Stimulated activated CD4-positive, alpha-beta T cell treated with anti-CD3 and anti-CD28 coated beads, Interleukin-1b, Interleukin-23, amount 100 ng/mL, for 48 hours (primary cell): ENCODE measurements around the gene BEND2.

Experiments
- DNase-seq: peaks from one replicate; pipeline ENCODE4 v3.0.0-alpha.2; 2020

BEND2 gene

GRCh38 chrX:18133605-18134004 lies 87.1 kb downstream of the BEND2 start:
- no peak for DNase-seq

GRCh38 chrX:18129690-18130089 lies 91.0 kb downstream of the BEND2 start:
- DNase-seq: no peak

GRCh38 chrX:18126971-18127370 lies 93.7 kb downstream of the BEND2 start:
- DNase-seq: no peak

- no peak for DNase-seq
Observed at GRCh38 chrX:18119856-18120255, 100.8 kb downstream of the BEND2 start.
